G401 (cell line): ENCODE data around the gene ERC2. TPM values are rescaled to one million over a fixed set of nuclear protein-coding genes. Genes with fewer than 3 reads are reported as not detected.
A peak's percentile ranks its signal among the peaks of the same experiment; 100 is the strongest.

Experiments used
- DNase-seq: peaks from one replicate; pipeline ENCODE4 v3.0.0-alpha.2; 2015; ENCODE audit warnings: low spot score
- in situ Hi-C: cut with HindIII; loops from 2 replicates; pipeline ENCODE4 v1.10.0; 2016; ENCODE audit warnings: low sequenced_read_pairs, mixed read lengths
- total RNA-seq: library from RNA; depleted of rRNA; stranded (reverse); fragments of >200 nt; shearing (Covaris generic); gene quantifications from 2 replicates; pipeline ENCODE4 v1.2.3, GENCODE V29; 2014

ERC2 gene
- total RNA-seq, 1 experiment from 2014 or later = 3.8 TPM

- in situ Hi-C loops = no loop called here
- DNase-seq = no peak
These were observed 489.3 kb downstream of the ERC2 start for GRCh38 chr3:55978953-55979352.

- in situ Hi-C loops = no loop called here
- peak; percentile 75 for DNase-seq
These were observed 493.7 kb downstream of the ERC2 start for GRCh38 chr3:55974421-55975165.

- in situ Hi-C loops = no loop called here
- no peak for DNase-seq
These were observed 498.6 kb downstream of the ERC2 start for GRCh38 chr3:55969634-55970033.

DNA sequence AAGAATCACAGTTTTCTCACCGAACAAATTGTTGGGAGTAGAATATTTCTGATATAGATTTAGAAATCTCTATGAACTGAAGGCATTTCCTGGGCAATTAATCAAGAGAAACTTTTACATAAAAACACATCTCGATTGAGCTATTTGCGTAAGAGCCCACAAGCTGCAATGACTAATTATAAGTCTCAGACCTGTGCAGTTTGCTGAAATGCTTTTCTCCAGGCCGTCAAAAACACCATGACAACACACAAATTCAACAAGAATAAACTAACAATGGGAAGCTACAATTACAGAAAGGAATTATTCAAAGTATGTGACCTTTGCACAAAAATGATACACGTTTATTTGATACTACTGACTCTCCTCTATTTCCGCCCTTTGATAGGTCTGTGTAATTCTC, 499.9 kb downstream of the ERC2 start:
- in situ Hi-C loops = no loop called here
- no peak for DNase-seq

GRCh38 chr3:55966566-55966965, 501.7 kb downstream of the ERC2 start:
- no peak for DNase-seq
- in situ Hi-C loops = no loop called here

GRCh38 chr3:55965776-55966175, 502.5 kb downstream of the ERC2 start:
- no peak for DNase-seq
- in situ Hi-C loops = no loop called here

GRCh38 chr3:55964491-55964985, 503.7 kb downstream of the ERC2 start:
- in situ Hi-C loops = no loop called here
- DNase-seq = peak; percentile 85

DNA sequence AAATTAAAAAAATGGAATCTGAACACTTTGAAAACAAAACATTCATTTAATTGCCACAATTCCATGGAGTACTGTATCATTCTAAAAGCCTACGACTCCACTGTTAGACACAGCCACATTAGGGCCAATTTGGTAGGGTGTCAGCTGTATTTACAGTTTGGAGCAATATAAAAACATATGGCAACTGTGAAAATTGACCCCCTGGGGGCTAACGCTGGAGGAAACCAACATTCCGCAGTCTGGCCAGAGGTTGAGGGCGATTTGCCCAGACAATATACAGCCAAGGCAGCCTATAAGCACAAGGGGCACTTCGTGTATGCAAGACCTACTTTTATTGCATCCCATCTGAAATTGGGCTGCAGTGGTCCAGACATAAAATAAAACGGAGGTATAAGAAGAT, 504.7 kb downstream of the ERC2 start:
- no peak for DNase-seq
- in situ Hi-C loops = no loop called here

GRCh38 chr3:55959471-55960080, 508.7 kb downstream of the ERC2 start:
- DNase-seq = peak; percentile 97
- in situ Hi-C loops = no loop called here

- DNase-seq = no peak
- in situ Hi-C loops = no loop called here
These were observed 509.7 kb downstream of the ERC2 start for GRCh38 chr3:55958605-55959004.

DNA sequence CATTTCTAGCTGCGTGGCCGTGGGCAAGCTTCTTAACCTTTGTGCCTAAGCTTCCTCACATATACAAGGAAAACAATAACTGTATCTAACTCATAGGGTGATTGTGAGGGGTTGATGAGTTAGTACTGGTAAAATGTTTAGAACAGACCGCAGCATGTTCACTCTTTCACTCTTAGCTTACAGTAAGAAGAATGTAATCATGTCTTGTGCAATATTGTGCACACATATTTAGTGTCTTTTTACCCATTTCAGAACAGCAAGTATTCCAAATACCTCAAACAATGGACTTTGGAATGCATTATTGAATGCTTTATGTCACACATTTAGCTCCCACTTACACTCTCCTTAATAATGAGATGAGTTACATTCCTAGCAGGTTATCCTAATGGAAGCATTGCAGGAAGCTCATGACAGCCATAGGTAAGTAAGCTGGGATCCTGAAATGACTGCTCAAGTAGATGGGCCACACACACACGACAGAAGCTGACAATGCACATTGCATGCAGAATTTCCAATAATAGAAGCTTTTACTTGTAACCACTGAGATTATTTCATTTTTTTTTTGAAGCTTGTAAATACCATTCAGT, 512.3 kb downstream of the ERC2 start:
- in situ Hi-C loops = no loop called here
- DNase-seq = no peak

GRCh38 chr3:55951388-55951787, 516.9 kb downstream of the ERC2 start:
- DNase-seq = no peak
- in situ Hi-C loops = no loop called here

DNA sequence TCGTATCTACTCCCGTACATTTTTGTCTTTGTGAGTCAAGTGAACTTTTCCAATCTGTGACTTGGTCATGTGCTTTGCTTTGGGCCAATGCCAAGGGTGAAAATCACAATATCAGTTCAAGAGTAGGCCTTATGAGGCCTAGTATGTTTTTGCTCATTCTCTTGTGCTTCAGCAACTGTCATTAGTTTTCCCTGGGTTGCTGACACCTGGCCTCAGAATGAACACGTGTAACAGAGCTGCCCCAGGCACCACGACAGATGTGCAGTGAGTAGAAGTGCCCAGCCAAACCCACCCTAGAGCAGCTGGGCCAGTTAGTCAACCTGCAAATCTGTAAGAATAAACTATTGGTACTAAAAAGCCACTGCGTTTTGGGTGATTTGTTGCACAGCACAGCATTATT, 520.9 kb downstream of the ERC2 start:
- in situ Hi-C loops = no loop called here
- DNase-seq = no peak

DNA sequence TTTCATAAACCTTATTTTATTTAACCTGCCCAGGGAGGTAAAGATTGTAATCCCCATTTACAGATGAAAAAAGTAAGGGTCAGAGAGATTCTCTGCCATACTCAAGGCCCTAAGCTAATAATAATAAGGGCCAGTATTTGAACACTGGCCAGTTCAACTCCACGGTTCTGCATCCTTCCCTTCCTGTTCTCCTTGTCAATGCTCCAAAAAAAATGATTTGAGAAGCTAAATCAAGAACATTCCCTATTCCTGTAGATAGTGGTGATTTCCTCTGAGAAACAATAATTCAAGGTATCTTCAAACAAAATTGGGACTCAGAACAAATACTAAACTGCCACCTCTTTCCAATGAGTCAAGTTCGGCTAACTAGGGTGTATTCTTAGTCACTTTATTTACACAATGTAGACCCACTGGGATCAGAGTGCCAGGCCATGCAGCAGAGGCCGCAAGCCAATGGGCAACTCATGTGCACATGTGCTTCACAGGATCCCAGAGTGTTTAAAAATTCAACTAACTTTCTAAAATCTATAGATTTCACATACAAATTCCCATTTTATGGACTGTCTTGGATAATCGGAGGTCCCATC, 521.6 kb downstream of the ERC2 start:
- DNase-seq = no peak
- in situ Hi-C loops = no loop called here

DNA sequence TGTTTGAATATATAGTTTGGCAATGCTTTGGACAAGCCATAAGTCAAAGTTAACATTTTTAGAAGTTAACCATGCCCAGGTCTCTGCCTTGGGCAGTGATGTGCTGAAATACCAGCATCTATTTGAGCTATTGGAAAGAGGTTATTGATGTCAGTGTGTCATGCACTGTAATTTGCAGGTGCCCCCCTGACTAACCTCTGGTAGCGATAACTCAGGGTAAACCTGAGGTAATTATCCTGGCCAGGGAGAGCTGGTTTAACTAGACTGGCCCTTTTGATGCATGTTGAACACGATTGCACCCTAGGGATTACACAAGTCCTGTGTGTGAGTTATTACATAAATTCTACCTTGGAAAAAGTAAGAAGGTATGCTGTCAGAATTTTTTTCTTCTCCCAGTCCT, 525.4 kb downstream of the ERC2 start:
- in situ Hi-C loops = no loop called here
- DNase-seq = no peak

DNA sequence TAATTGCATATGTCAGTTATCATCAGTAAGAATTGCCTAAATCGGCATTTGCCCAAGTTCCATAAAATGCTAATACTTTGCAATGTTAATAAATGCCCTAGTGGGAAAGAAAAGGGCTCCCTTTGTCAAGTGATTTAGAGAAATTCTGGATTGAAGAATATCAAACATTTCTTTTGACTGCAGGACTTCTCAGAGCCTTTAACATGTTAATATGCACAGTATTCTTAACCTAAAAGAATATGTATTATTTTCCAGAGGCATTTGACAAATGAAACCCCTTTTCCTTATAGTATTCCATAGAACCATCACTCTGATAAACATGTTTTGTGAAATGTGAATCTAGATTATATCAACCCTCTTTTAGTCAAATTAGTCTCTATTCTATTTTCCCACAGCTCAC, 529.0 kb downstream of the ERC2 start:
- in situ Hi-C loops = no loop called here
- DNase-seq = no peak

- no peak for DNase-seq
- in situ Hi-C loops = no loop called here
These were observed 531.0 kb downstream of the ERC2 start for GRCh38 chr3:55937301-55937700.

GRCh38 chr3:55936549-55937052, 531.7 kb downstream of the ERC2 start:
- no peak for DNase-seq
- in situ Hi-C loops = no loop called here

DNA sequence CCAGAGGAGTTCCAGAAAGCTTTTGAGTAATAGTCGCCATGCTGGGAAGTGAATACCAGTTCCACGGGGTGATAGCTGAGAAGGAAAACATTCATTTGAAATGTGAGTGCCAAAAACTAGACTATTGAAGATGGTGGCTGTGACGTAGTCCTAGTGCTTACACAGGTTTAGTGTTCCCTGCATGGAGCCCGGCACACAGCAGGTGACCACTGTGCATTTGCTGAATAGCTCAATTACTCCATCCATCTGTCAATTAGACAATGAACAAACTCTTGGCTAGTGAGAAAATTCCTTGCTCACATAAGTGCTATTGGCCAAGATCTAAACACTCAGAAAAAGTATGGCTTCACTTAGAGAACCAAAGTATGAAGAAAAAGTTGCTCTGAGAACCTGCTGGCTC, 533.0 kb downstream of the ERC2 start:
- in situ Hi-C loops = no loop called here
- peak; percentile 70 for DNase-seq

DNA sequence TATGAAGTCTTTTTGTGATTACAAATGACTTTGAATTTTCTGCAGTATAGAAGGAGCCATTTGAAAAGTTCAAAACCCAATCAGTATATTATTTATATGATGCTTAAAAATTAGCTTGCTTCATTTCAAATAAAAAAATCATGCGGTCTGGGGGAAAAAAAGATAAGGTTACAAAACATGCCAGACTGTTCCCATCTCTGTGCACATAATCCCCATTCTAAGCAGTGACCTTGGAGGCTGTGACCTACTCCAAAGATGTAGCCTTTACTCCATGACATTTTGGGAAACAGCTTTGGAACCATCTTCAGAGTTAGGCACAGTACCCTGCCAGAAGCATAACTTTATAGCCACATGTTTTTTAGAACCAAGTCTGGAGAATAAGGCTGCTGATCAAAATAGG, 533.5 kb downstream of the ERC2 start:
- no peak for DNase-seq

More for the DNA sequence above, 533.5 kb downstream of the ERC2 start:
- in situ Hi-C loops = no loop called here
